GM23338 (cell line): Measurements from ENCODE around the gene CCDC184. TPM values are rescaled to one million over a fixed set of nuclear protein-coding genes. Genes with fewer than 3 reads are reported as not detected.

Experiments used
- ATAC-seq: fragments of 200-7000 bp; cut with Tn5 transposase; 3 replicates; pipeline ENCODE4 v1.9.1; 2020
- DNase-seq: peaks from one replicate; pipeline ENCODE4 v3.0.0-alpha.2; 2015; ENCODE audit warnings: low spot score
- H2AFZ ChIP-seq: fragments of 200-600 bp; sonication (generic); 2 replicates; pipeline ENCODE4 v1.8.0; 2016; ENCODE audit warnings: antibody characterized with exemption, mild to moderate bottlenecking, moderate library complexity
- H3F3A ChIP-seq: fragments of 200-600 bp; sonication (generic); replicated peaks from 2 replicates; pipeline ENCODE4 v1.8.0; 2017; ENCODE audit warnings: antibody characterized with exemption, mixed run types, low read depth
- H3K27ac ChIP-seq: fragments of 200-600 bp; sonication (generic); 2 replicates; pipeline ENCODE4 v1.6.1; 2016; ENCODE audit warnings: low read depth
- H3K27me3 ChIP-seq: fragments of 200-600 bp; sonication (generic); 2 replicates; pipeline ENCODE4 v1.8.0; 2016; ENCODE audit warnings: mild to moderate bottlenecking, mixed run types, moderate library complexity; ENCODE audit not compliant: insufficient read depth
- H3K36me3 ChIP-seq: fragments of 200-600 bp; sonication (generic); 2 replicates; pipeline ENCODE4 v1.8.0; 2016; ENCODE audit warnings: mild to moderate bottlenecking; ENCODE audit not compliant: insufficient read depth
- H3K4me1 ChIP-seq: fragments of 200-600 bp; sonication (generic); 2 replicates; pipeline ENCODE4 v1.8.0; 2016; ENCODE audit warnings: mild to moderate bottlenecking, moderate library complexity; ENCODE audit not compliant: insufficient read depth
- H3K4me2 ChIP-seq: fragments of 200-600 bp; sonication (generic); 2 replicates; pipeline ENCODE4 v1.7.1; 2017; ENCODE audit warnings: mixed run types
- H3K4me3 ChIP-seq: fragments of 200-600 bp; sonication (generic); 2 replicates; pipeline ENCODE4 v1.6.1; 2016; ENCODE audit warnings: mixed run types
- H3K79me2 ChIP-seq: fragments of 200-600 bp; sonication (generic); replicated peaks from 2 replicates; pipeline ENCODE4 v1.8.0; 2017; ENCODE audit warnings: mild to moderate bottlenecking; ENCODE audit not compliant: insufficient read depth
- H3K9me2 ChIP-seq: fragments of 200-600 bp; sonication (generic); 2 replicates; pipeline ENCODE4 v1.8.0; 2017; ENCODE audit not compliant: insufficient read depth
- H4K20me1 ChIP-seq: fragments of 200-600 bp; sonication (generic); replicated peaks from 2 replicates; pipeline ENCODE4 v1.8.0; 2017; ENCODE audit warnings: mild to moderate bottlenecking; ENCODE audit not compliant: insufficient read depth
- H3K27ac Mint-ChIP-seq: 2 replicates; pipeline ENCODE4 v1.8.0; 2020; ENCODE audit warnings: inconsistent platforms, mild to moderate bottlenecking, moderate library complexity, mixed read lengths
- H3K27me3 Mint-ChIP-seq: 3 replicates; pipeline ENCODE4 v1.8.0; 2022; ENCODE audit warnings: low read depth, mild to moderate bottlenecking, moderate library complexity, mixed read lengths, inconsistent platforms; ENCODE audit not compliant: insufficient read depth, poor library complexity
- H3K36me3 Mint-ChIP-seq: 3 replicates; pipeline ENCODE4 v1.8.0; 2021; ENCODE audit warnings: low read depth, mild to moderate bottlenecking, inconsistent platforms, moderate library complexity, mixed read lengths
- H3K4me1 Mint-ChIP-seq: 3 replicates; pipeline ENCODE4 v1.8.0; 2020; ENCODE audit warnings: mild to moderate bottlenecking, inconsistent platforms, mixed read lengths
- H3K4me3 Mint-ChIP-seq: 3 replicates; pipeline ENCODE4 v1.8.0; 2021; ENCODE audit warnings: moderate library complexity, mild to moderate bottlenecking, inconsistent platforms, mixed read lengths
- H3K9me3 Mint-ChIP-seq: 3 replicates; pipeline ENCODE4 v1.8.0; 2020; ENCODE audit warnings: moderate library complexity, mild to moderate bottlenecking, inconsistent platforms, mixed read lengths
- CREB1 ChIP-seq: fragments of 250-450 bp; sonication (Bioruptor Pico); IDR thresholded peaks from 2 replicates; pipeline ENCODE4 v1.5.0; 2020; ENCODE audit warnings: low read depth, mild to moderate bottlenecking, moderate library complexity
- EZH2 ChIP-seq: fragments of 200-600 bp; sonication (generic); IDR thresholded peaks from one replicate; pipeline ENCODE4 v1.8.0; 2017; ENCODE audit warnings: antibody characterized with exemption, mild to moderate bottlenecking, low read depth; ENCODE audit not compliant: unreplicated experiment
- EZH2phosphoT487 ChIP-seq: fragments of 200-600 bp; sonication (generic); IDR thresholded peaks from one replicate; pipeline ENCODE4 v1.8.1; 2018; ENCODE audit warnings: antibody characterized with exemption; ENCODE audit not compliant: unreplicated experiment
- JUNB ChIP-seq: IDR thresholded peaks from one replicate; pipeline ENCODE4 v1.6.1; 2016; ENCODE audit warnings: antibody characterized with exemption; ENCODE audit not compliant: unreplicated experiment
- NANOG ChIP-seq: IDR thresholded peaks from 2 replicates; pipeline ENCODE4 v1.6.1; 2016; ENCODE audit warnings: antibody characterized with exemption, borderline replicate concordance
- POLR2AphosphoS5 ChIP-seq: IDR thresholded peaks from 2 replicates; pipeline ENCODE4 v1.6.1; 2016; ENCODE audit warnings: antibody characterized with exemption, low read depth
- STAT1 ChIP-seq: IDR thresholded peaks from one replicate; pipeline ENCODE4 v1.6.1; 2016; ENCODE audit warnings: antibody characterized with exemption; ENCODE audit not compliant: unreplicated experiment
- ZNF114 ChIP-seq: fragments of 250-450 bp; sonication (Bioruptor Pico); IDR thresholded peaks from 2 replicates; pipeline ENCODE4 v1.5.0; 2020; ENCODE audit warnings: mild to moderate bottlenecking, moderate library complexity
- ZNF331 ChIP-seq: fragments of 250-450 bp; sonication (Bioruptor Pico); IDR thresholded peaks from 2 replicates; pipeline ENCODE4 v1.5.0; 2020; ENCODE audit warnings: low read depth, mild to moderate bottlenecking, moderate library complexity
- polyA plus RNA-seq: library from polyadenylated mRNA; unstranded; fragments of >200 nt; fragmentation: Nextera tagmentation; extraction: Ambion mirVana; gene quantifications from 2 replicates; pipeline ENCODE4 v1.2.1, GENCODE V29; 2016
- total RNA-seq: library from RNA; depleted of rRNA; stranded (reverse); fragments of >200 nt; shearing (Covaris generic); gene quantifications from 2 replicates; pipeline ENCODE4 v1.2.3, GENCODE V29; 2014
- TF ChIP-seq, protein P1 (sequence below): IDR thresholded peaks from one replicate; pipeline ENCODE4 v1.6.1; 2018; ENCODE audit warnings: antibody characterized with exemption; ENCODE audit not compliant: unreplicated experiment
- TF ChIP-seq, protein P2 (sequence below): fragments of 250-450 bp; sonication (Bioruptor Pico); IDR thresholded peaks from 2 replicates; pipeline ENCODE4 v1.5.0; 2020; ENCODE audit warnings: mild to moderate bottlenecking, moderate library complexity
- TF ChIP-seq, protein P3 (sequence below), 2 experiments: fragments of 200-600 bp in 1 of 2; sonication (generic) in 1 of 2; conservative IDR thresholded peaks; 2 replicates each; pipeline versions ENCODE4 v1.5.1 to v1.6.1; 2016 to 2017; ENCODE audit warnings: antibody characterized with exemption in 2 of 2, low read depth in 2 of 2, mild to moderate bottlenecking in 2 of 2, moderate library complexity in 1 of 2
- TF ChIP-seq, protein P4 (sequence below): IDR thresholded peaks from 2 replicates; pipeline ENCODE4 v1.6.1; 2016; ENCODE audit warnings: antibody characterized with exemption

CCDC184 gene
- total and polyA plus RNA-seq, 2 experiments from 2014 or later, result 1.8 to 2.8 TPM

DNA sequence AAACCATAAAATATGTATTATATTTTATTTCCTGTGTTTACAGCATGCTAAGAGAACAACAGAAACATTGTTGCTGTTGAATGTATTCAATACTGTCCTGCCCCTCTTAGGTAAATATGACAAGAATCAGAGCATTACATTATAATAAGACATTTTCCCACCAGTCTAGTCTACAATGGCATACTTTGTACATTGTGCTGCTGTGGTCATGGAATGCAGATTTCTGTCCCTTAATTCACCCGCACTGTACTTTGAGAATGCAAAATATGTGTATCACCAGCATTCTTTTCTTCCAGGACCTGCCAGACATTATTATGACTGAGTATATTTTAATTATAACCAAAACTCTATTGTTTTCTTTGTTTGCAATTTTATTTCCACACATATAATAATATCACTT is 36.2 kb downstream of the CCDC184 start:
- DNase-seq, result no peak
- Mint-ChIP-seq H3K27me3 (no peaks in the 10 kb centered on the region), H3K9me3 (no peaks in the 10 kb centered on the region), H3K36me3 (no peaks in the 10 kb centered on the region), H3K4me1 (no peaks in the 10 kb centered on the region), H3K4me3 (no peak overlapping the region), H3K27ac (no peak overlapping the region)
- H3K9me2 ChIP-seq, result no peaks in the 10 kb centered on the region
- TF ChIP-seq, protein P1, sequence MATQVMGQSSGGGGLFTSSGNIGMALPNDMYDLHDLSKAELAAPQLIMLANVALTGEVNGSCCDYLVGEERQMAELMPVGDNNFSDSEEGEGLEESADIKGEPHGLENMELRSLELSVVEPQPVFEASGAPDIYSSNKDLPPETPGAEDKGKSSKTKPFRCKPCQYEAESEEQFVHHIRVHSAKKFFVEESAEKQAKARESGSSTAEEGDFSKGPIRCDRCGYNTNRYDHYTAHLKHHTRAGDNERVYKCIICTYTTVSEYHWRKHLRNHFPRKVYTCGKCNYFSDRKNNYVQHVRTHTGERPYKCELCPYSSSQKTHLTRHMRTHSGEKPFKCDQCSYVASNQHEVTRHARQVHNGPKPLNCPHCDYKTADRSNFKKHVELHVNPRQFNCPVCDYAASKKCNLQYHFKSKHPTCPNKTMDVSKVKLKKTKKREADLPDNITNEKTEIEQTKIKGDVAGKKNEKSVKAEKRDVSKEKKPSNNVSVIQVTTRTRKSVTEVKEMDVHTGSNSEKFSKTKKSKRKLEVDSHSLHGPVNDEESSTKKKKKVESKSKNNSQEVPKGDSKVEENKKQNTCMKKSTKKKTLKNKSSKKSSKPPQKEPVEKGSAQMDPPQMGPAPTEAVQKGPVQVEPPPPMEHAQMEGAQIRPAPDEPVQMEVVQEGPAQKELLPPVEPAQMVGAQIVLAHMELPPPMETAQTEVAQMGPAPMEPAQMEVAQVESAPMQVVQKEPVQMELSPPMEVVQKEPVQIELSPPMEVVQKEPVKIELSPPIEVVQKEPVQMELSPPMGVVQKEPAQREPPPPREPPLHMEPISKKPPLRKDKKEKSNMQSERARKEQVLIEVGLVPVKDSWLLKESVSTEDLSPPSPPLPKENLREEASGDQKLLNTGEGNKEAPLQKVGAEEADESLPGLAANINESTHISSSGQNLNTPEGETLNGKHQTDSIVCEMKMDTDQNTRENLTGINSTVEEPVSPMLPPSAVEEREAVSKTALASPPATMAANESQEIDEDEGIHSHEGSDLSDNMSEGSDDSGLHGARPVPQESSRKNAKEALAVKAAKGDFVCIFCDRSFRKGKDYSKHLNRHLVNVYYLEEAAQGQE, result no peak
- TF ChIP-seq EZH2 (no peak), POLR2AphosphoS5 (no peak), ZNF331 (CRISPR knock-in tag) (no peak), CREB1 (CRISPR knock-in tag) (no peak), ZNF114 (CRISPR knock-in tag) (no peak), EZH2phosphoT487 (no peak), NANOG (no peak), STAT1 (no peak), JUNB (no peak)
- TF ChIP-seq, protein P2, sequence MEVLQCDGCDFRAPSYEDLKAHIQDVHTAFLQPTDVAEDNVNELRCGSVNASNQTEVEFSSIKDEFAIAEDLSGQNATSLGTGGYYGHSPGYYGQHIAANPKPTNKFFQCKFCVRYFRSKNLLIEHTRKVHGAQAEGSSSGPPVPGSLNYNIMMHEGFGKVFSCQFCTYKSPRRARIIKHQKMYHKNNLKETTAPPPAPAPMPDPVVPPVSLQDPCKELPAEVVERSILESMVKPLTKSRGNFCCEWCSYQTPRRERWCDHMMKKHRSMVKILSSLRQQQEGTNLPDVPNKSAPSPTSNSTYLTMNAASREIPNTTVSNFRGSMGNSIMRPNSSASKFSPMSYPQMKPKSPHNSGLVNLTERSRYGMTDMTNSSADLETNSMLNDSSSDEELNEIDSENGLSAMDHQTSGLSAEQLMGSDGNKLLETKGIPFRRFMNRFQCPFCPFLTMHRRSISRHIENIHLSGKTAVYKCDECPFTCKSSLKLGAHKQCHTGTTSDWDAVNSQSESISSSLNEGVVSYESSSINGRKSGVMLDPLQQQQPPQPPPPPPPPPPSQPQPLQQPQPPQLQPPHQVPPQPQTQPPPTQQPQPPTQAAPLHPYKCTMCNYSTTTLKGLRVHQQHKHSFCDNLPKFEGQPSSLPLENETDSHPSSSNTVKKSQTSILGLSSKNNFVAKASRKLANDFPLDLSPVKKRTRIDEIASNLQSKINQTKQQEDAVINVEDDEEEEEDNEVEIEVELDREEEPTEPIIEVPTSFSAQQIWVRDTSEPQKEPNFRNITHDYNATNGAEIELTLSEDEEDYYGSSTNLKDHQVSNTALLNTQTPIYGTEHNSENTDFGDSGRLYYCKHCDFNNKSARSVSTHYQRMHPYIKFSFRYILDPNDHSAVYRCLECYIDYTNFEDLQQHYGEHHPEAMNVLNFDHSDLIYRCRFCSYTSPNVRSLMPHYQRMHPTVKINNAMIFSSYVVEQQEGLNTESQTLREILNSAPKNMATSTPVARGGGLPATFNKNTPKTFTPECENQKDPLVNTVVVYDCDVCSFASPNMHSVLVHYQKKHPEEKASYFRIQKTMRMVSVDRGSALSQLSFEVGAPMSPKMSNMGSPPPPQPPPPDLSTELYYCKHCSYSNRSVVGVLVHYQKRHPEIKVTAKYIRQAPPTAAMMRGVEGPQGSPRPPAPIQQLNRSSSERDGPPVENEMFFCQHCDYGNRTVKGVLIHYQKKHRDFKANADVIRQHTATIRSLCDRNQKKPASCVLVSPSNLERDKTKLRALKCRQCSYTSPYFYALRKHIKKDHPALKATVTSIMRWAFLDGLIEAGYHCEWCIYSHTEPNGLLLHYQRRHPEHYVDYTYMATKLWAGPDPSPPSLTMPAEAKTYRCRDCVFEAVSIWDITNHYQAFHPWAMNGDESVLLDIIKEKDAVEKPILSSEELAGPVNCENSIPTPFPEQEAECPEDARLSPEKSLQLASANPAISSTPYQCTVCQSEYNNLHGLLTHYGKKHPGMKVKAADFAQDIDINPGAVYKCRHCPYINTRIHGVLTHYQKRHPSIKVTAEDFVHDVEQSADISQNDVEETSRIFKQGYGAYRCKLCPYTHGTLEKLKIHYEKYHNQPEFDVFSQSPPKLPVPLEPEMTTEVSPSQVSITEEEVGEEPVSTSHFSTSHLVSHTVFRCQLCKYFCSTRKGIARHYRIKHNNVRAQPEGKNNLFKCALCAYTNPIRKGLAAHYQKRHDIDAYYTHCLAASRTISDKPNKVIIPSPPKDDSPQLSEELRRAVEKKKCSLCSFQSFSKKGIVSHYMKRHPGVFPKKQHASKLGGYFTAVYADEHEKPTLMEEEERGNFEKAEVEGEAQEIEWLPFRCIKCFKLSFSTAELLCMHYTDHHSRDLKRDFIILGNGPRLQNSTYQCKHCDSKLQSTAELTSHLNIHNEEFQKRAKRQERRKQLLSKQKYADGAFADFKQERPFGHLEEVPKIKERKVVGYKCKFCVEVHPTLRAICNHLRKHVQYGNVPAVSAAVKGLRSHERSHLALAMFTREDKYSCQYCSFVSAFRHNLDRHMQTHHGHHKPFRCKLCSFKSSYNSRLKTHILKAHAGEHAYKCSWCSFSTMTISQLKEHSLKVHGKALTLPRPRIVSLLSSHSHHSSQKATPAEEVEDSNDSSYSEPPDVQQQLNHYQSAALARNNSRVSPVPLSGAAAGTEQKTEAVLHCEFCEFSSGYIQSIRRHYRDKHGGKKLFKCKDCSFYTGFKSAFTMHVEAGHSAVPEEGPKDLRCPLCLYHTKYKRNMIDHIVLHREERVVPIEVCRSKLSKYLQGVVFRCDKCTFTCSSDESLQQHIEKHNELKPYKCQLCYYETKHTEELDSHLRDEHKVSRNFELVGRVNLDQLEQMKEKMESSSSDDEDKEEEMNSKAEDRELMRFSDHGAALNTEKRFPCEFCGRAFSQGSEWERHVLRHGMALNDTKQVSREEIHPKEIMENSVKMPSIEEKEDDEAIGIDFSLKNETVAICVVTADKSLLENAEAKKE (CRISPR knock-in tag), result no peak
- TF ChIP-seq, protein P3, sequence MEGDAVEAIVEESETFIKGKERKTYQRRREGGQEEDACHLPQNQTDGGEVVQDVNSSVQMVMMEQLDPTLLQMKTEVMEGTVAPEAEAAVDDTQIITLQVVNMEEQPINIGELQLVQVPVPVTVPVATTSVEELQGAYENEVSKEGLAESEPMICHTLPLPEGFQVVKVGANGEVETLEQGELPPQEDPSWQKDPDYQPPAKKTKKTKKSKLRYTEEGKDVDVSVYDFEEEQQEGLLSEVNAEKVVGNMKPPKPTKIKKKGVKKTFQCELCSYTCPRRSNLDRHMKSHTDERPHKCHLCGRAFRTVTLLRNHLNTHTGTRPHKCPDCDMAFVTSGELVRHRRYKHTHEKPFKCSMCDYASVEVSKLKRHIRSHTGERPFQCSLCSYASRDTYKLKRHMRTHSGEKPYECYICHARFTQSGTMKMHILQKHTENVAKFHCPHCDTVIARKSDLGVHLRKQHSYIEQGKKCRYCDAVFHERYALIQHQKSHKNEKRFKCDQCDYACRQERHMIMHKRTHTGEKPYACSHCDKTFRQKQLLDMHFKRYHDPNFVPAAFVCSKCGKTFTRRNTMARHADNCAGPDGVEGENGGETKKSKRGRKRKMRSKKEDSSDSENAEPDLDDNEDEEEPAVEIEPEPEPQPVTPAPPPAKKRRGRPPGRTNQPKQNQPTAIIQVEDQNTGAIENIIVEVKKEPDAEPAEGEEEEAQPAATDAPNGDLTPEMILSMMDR (conservative IDR thresholded peaks at IDR 0.05; ENCODE audit: low read depth in 2 of 2), result no peak
- TF ChIP-seq, protein P4, sequence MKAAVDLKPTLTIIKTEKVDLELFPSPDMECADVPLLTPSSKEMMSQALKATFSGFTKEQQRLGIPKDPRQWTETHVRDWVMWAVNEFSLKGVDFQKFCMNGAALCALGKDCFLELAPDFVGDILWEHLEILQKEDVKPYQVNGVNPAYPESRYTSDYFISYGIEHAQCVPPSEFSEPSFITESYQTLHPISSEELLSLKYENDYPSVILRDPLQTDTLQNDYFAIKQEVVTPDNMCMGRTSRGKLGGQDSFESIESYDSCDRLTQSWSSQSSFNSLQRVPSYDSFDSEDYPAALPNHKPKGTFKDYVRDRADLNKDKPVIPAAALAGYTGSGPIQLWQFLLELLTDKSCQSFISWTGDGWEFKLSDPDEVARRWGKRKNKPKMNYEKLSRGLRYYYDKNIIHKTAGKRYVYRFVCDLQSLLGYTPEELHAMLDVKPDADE, result no peak
- H3K4me2 ChIP-seq, result no peak overlapping the region
- no peaks in the 10 kb centered on the region for H4K20me1 ChIP-seq
- no peaks in the 10 kb centered on the region for H3K36me3 ChIP-seq
- no peaks in the 10 kb centered on the region for H3F3A ChIP-seq
- H2AFZ ChIP-seq, result no peak overlapping the region
- H3K79me2 ChIP-seq, result no peaks in the 10 kb centered on the region
- ATAC-seq, result no peak
- no peaks in the 10 kb centered on the region; the same call in 1 of the 2 replicates for H3K4me1 ChIP-seq
- H3K4me3 ChIP-seq, result no peak overlapping the region
- no peak overlapping the region for H3K27ac ChIP-seq
- no peaks in the 10 kb centered on the region for H3K27me3 ChIP-seq
